Measurements from ENCODE around the gene SPHK1.

The SPHK1 gene

DNA sequence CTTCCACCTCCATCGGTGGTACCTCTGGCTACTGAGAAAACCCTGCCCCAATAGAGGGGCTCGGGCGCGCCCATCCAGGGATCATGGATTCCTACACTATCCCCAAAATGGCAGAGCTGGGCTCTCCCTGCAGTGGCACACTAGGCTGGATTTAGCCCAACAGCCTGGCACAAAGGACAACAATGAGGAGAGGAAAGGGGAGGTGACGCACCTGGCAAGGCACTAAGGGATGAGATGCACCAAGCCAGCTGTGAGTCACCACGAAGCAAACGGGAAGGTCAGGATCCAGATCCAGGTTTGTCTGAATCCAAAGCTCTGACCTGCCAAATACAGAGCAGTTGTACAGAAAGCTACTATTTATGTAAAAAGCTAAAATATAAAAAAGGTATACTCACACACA lies 50.5 kb downstream of the SPHK1 start:
- no peak for DNase-seq

DNA sequence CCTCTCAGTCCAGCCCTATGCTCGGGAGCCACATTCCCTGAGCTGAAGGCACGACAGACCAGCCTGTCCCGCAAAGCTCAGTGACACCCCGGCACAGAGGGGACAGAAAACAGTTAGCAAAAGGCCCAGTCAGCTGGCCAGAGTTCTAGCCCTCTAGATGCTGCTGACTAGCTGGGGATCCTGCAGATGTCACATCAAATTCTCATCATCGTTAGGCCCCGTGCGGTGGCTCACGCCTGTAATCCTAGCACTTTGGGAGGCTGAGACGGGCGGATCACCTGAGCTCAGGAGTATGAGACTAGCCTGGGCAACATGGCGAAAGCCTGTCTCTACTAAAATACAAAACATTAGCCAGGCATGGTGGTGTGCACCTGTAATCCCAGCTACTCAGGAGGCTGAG lies 51.3 kb downstream of the SPHK1 start:
- no peak for DNase-seq
